ENCODE data around the gene PROSER2. TPM values are rescaled to one million over a fixed set of nuclear protein-coding genes. Genes with fewer than 3 reads are reported as not detected.

The PROSER2 gene
- total and polyA plus RNA-seq, 4 donors: 2.4 to 5.0 (median 4.0) TPM

DNA sequence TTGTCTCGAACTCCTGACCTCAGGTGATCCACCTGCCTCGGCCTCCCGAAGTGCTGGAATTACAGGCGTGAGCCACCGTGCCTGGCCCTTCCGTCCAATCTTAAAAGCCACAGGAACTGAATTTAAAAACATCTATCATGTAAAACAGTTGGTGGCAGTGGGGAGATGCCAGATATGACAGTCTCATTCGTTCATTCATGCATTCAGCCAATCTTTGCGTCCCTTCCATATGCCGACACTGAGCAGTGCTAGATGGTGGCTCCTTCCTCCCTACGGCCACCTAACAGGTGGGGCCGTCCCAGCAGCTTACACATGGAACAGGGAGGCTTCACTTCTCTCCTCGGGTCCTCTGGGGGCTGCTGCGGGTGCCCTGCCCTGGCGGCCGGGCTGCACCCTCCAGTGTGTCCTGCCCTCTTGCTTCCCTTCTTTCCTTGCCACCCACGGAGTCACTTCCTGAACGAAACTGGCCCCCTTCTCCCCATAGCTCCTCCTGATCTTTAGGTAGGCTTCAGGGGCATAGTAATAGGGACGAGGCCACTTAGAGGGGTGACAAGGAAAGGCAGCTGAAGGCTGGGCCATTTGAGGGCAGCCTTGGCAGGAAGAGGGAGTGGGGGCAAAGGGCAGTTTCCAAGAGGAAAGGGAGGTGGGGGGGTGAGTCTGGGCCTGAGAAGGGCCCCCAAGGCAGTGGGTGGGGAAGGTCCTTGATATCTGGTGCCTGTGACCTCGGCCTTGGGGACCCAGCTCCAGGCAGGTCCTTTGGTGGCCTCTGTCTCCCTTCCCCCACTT is 53.8 kb downstream of the PROSER2 start:
- H3K36me3 ChIP-seq (ENCODE audit: control insufficient read depth, insufficient read depth, low read length): no peaks in the 10 kb centered on the region
- DNase-seq (ENCODE audit: low read depth in 4 of 6, low spot score in 6 of 6): peak in 1 of 6 donors; percentile 35
- 91% methylated on average over 12 of the region's 19 CpGs for WGBS (ENCODE audit: insufficient coverage)
- no peaks in the 10 kb centered on the region for H3K9me3 ChIP-seq (ENCODE audit: control insufficient read depth, insufficient read depth, low read length)
- peaks cover 34% of the 10 kb centered on the region for H3K4me1 ChIP-seq (ENCODE audit: control insufficient read depth, insufficient read depth, low read length)
- no peak overlapping the region for H3K27ac ChIP-seq (ENCODE audit: low read depth, low read length)
- H3K4me3 ChIP-seq (ENCODE audit: low read depth, low read length): no peak overlapping the region
- no peaks in the 10 kb centered on the region for H3K27me3 ChIP-seq (ENCODE audit: control insufficient read depth, insufficient read depth, low read length)

DNA sequence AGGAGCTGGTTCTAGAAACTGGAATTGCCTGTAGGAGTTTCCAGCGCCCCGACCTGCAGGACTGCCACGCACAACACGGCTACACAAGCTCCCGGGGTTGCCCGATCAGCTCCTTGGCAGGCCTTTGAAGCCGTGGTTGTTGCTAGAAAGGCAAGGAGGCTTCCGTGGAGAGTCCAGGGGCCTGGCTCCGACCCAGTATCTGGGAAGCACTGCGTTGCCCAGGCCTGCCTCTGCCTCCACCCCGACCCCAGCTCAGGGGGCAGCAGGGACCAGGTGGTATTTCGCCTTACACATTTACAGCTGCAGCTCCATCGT is 54.4 kb downstream of the PROSER2 start:
- H3K27me3 ChIP-seq (ENCODE audit: control insufficient read depth, insufficient read depth, low read length): no peaks in the 10 kb centered on the region
- peaks cover 34% of the 10 kb centered on the region for H3K4me1 ChIP-seq (ENCODE audit: control insufficient read depth, insufficient read depth, low read length)
- WGBS (ENCODE audit: insufficient coverage): 81% methylated on average over 13 of the region's 13 CpGs
- DNase-seq (ENCODE audit: low read depth in 4 of 6, low spot score in 6 of 6): no peak
- no peaks in the 10 kb centered on the region for H3K36me3 ChIP-seq (ENCODE audit: control insufficient read depth, insufficient read depth, low read length)
- no peaks in the 10 kb centered on the region for H3K9me3 ChIP-seq (ENCODE audit: control insufficient read depth, insufficient read depth, low read length)
- H3K27ac ChIP-seq (ENCODE audit: low read depth, low read length): no peak overlapping the region
- no peak overlapping the region for H3K4me3 ChIP-seq (ENCODE audit: low read depth, low read length)

DNA sequence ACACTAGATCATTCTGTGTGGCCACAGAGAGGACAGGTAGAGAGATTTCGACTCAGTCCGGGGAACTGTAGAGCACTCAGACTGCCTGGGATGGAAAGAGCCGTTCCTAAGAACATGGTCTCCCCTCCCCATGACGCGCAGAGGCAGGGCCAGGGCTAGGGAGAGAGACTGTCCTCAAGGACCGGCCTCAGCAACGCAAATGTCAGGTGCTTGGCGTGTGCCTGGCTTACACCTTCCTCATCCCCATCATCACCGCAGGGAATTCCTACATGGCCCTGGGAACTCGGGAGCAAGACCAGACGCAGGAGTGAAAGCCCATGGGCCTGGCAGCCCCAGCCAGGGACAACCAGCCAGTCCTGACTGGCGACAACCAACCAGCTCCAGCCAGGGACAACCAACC is 55.6 kb downstream of the PROSER2 start:
- Histone ChIP-seq H3K4me3 (ENCODE audit: low read depth, low read length) (no peak overlapping the region), H3K27ac (ENCODE audit: low read depth, low read length) (no peak overlapping the region), H3K27me3 (ENCODE audit: control insufficient read depth, insufficient read depth, low read length) (no peaks in the 10 kb centered on the region), H3K9me3 (ENCODE audit: control insufficient read depth, insufficient read depth, low read length) (no peaks in the 10 kb centered on the region), H3K4me1 (ENCODE audit: control insufficient read depth, insufficient read depth, low read length) (peaks cover 34% of the 10 kb centered on the region), H3K36me3 (ENCODE audit: control insufficient read depth, insufficient read depth, low read length) (no peaks in the 10 kb centered on the region)
- WGBS (ENCODE audit: insufficient coverage): 83% methylated on average over 12 of the region's 12 CpGs
- no peak for DNase-seq (ENCODE audit: low read depth in 4 of 6, low spot score in 6 of 6)

DNA sequence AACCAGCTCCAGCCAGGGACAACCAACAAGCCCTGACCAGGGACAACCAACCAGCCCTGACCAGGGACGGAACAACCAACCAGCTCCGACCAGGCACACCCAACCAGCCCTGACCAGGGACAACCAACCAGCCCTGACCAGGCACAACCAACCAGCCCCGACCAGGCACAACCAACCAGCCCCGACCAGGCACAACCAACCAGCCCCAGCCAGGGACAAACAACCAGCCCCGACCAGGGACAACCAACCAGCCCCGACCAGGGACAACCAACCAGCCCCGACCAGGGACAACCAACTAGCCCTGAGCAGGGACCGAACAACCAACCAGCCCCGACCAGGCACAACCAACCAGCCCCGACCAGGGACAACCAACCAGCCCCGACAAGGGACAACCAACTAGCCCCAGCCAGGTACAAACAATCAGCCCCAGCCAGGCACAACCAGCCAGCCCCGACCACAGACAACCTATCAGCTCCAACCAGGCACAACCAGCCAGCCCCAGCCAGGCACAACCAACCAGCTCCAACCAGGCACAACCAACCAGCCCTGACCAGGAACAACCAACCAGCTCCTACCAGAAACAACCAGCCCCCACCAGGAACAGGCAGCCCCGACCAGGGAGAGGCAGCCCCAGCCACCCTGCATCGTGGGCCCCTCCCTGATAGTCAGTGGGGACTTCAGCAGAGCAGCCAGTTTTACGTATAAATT is 56.4 kb downstream of the PROSER2 start:
- no peaks in the 10 kb centered on the region for H3K27me3 ChIP-seq (ENCODE audit: control insufficient read depth, insufficient read depth, low read length)
- DNase-seq (ENCODE audit: low read depth in 4 of 6, low spot score in 6 of 6): no peak
- peaks cover 28% of the 10 kb centered on the region for H3K4me1 ChIP-seq (ENCODE audit: control insufficient read depth, insufficient read depth, low read length)
- no peak overlapping the region for H3K27ac ChIP-seq (ENCODE audit: low read depth, low read length)
- no peaks in the 10 kb centered on the region for H3K9me3 ChIP-seq (ENCODE audit: control insufficient read depth, insufficient read depth, low read length)
- H3K4me3 ChIP-seq (ENCODE audit: low read depth, low read length): no peak overlapping the region
- H3K36me3 ChIP-seq (ENCODE audit: control insufficient read depth, insufficient read depth, low read length): no peaks in the 10 kb centered on the region
- 81% methylated on average over 13 of the region's 15 CpGs for WGBS (ENCODE audit: insufficient coverage)

DNA sequence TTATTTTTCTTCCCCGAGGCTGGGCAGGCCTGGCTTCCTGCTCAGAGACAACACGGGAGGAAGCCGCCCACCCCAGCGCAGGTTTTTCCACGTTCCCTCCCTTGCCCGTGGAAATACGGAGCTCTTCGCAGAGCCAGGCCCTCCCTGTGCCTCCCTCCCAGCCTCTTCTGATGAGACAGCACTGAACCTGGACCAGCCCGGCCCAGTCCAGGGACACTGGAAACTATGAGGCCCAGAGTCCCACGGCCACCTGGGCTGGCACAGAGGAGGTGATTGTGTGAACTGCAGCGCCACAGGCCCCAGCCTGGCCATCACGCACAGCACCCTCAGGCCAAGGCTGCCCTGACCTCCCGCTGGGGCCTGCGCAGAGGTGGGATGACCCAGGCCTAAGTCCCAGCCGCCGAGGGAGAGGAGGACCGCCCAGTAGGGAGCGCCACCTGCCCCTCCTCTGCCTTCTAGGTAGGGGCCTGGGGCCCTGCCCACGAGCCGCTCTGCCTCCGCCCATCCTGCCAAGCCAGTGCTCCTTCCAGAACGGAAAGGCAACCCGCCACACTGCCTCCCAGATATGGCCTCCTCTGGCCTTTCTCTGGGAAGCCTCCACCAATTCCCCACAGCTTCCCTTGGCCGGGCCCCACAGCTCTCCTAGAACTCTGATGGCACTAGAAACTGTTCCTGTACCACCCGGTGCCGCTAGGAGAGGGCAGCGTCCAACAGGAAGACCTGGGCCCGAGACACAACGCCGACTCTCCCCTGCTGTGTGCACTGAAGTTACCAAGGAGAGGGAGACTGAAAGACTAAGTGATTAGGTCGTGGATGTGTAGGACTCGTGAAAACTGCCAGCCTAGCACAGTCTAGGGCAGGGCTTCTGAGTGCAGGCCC is 57.2 kb downstream of the PROSER2 start:
- no peaks in the 10 kb centered on the region for H3K36me3 ChIP-seq (ENCODE audit: control insufficient read depth, insufficient read depth, low read length)
- WGBS (ENCODE audit: insufficient coverage): 74% methylated on average over 29 of the region's 32 CpGs
- no peak overlapping the region for H3K27ac ChIP-seq (ENCODE audit: low read depth, low read length)
- H3K4me1 ChIP-seq (ENCODE audit: control insufficient read depth, insufficient read depth, low read length): peaks cover 20% of the 10 kb centered on the region
- no peak for DNase-seq (ENCODE audit: low read depth in 4 of 6, low spot score in 6 of 6)
- no peaks in the 10 kb centered on the region for H3K27me3 ChIP-seq (ENCODE audit: control insufficient read depth, insufficient read depth, low read length)
- H3K4me3 ChIP-seq (ENCODE audit: low read depth, low read length): no peak overlapping the region
- no peaks in the 10 kb centered on the region for H3K9me3 ChIP-seq (ENCODE audit: control insufficient read depth, insufficient read depth, low read length)

DNA sequence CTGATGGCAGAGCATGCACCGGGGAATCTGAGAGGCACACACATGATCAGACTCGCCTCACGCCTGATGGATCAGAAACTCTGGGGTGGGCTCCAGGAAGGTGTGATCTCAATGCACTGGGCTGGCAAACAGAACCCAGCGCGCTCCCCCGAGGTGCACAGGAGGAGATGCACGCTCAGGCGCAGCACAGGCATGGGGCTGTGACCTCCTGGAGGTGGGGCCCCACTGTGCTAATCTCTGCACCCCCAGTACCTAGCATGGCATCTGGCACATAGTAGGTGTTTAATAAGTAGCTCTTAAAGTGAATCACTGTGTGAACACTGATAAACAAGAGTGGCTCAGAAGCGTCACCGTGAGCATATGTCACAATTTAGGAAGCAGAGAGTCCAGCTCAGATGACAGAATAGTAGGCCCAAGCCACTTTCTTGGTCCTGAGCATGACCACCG is 57.9 kb downstream of the PROSER2 start:
- DNase-seq (ENCODE audit: low read depth in 4 of 6, low spot score in 6 of 6): no peak
- Histone ChIP-seq H3K27me3 (ENCODE audit: control insufficient read depth, insufficient read depth, low read length) (no peaks in the 10 kb centered on the region), H3K4me3 (ENCODE audit: low read depth, low read length) (no peak overlapping the region), H3K9me3 (ENCODE audit: control insufficient read depth, insufficient read depth, low read length) (no peaks in the 10 kb centered on the region), H3K36me3 (ENCODE audit: control insufficient read depth, insufficient read depth, low read length) (no peaks in the 10 kb centered on the region), H3K27ac (ENCODE audit: low read depth, low read length) (no peak overlapping the region), H3K4me1 (ENCODE audit: control insufficient read depth, insufficient read depth, low read length) (peaks cover 13% of the 10 kb centered on the region)
- WGBS (ENCODE audit: insufficient coverage): 86% methylated on average over 11 of the region's 11 CpGs

DNA sequence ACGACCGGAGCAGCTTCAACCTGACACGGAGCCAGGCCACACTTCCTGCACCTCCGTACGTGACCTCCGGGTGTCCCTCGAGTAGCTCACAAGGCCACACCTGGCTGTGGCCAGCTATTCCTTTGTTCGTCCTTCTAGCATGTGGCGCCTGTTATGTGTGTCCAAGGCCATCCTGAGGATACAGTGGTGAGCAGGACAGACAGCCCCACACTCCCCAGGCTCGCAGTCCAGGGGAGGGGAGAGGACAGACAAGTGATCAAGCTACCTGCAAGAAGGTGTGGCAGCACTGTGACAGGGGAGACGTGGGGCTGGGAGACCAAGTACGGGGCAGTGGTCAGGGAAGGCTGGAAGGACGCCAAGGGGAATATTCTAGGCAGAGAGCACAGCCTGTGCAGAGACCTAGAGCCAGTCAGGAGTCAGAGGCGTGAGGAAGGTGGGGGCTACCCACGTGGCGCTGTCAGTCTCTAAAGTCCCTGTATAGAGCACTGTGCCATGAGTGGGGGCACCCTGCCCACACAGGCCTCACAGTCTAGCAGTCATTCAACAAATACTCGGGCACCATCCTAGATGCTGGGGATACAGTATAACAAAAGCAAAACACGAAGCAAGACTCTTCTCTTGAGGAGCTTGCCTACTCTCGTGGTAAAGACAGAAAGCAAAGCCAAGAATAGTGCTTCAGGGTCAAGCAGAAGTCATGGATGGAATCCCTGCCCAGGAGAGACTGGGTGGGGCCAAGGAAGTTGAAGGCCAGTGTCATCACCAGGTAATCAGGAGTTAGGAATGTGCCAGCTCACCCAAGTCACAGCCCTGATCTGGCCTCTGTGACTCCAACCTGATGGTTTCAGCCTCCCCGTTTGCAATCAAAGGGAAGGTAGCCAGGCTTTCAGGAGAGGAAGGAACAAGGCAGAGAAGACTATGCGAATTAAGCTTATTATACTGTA is 58.6 kb downstream of the PROSER2 start:
- 93% methylated on average over 17 of the region's 21 CpGs for WGBS (ENCODE audit: insufficient coverage)
- Histone ChIP-seq H3K4me3 (ENCODE audit: low read depth, low read length) (no peak overlapping the region), H3K27me3 (ENCODE audit: control insufficient read depth, insufficient read depth, low read length) (no peaks in the 10 kb centered on the region), H3K9me3 (ENCODE audit: control insufficient read depth, insufficient read depth, low read length) (no peaks in the 10 kb centered on the region), H3K4me1 (ENCODE audit: control insufficient read depth, insufficient read depth, low read length) (peaks cover 7% of the 10 kb centered on the region), H3K27ac (ENCODE audit: low read depth, low read length) (no peak overlapping the region), H3K36me3 (ENCODE audit: control insufficient read depth, insufficient read depth, low read length) (no peaks in the 10 kb centered on the region)
- no peak for DNase-seq (ENCODE audit: low read depth in 4 of 6, low spot score in 6 of 6)

DNA sequence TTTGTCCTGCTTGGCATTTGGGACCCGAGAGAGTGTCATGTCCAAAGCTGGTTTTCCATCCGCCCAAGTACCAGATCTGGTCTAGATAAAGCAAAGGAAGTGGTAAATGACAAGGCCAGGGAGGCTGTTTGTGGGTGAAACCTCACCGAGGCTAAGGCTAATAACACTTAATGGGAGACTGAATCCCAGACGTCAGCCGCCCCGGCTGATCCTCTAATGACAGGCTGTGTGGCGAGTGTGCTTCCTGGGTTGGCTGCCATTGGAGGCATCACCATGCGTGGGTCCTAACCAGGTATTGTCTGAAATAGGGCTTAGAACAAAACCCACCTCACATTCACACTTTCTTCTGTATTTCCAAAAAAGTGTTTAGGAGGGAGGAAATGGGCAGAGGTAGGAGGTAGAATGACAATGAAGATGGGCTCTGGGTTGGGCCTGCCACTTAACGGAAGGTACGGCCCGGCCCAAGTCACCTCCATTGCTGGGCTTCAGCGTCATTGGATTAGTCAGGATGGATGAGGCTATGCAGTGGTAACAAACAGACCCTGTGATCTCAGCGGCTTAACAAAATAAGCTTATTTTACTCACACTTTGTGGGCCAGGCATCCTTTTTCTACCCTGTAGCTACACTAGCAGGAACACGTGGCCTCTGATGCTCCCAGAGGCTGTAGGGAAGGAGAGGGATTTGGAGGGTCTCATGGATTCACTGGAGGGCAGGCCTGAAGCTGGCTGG is 59.7 kb downstream of the PROSER2 start:
- Histone ChIP-seq H3K4me1 (ENCODE audit: control insufficient read depth, insufficient read depth, low read length) (peaks cover 4% of the 10 kb centered on the region), H3K36me3 (ENCODE audit: control insufficient read depth, insufficient read depth, low read length) (no peaks in the 10 kb centered on the region), H3K4me3 (ENCODE audit: low read depth, low read length) (no peak overlapping the region), H3K27ac (ENCODE audit: low read depth, low read length) (no peak overlapping the region), H3K27me3 (ENCODE audit: control insufficient read depth, insufficient read depth, low read length) (no peaks in the 10 kb centered on the region), H3K9me3 (ENCODE audit: control insufficient read depth, insufficient read depth, low read length) (no peaks in the 10 kb centered on the region)
- DNase-seq (ENCODE audit: low read depth in 4 of 6, low spot score in 6 of 6): no peak
- 95% methylated on average over 5 of the region's 14 CpGs for WGBS (ENCODE audit: insufficient coverage)
